HT-29 (cell line): ENCODE results near the gene NEDD8. TPM values are rescaled to one million over a fixed set of nuclear protein-coding genes. Genes with fewer than 3 reads are reported as not detected.
A peak's percentile ranks its signal among the peaks of the same experiment; 100 is the strongest.
"Not testable (repeated sequence)": the region's sequence is repeated elsewhere in the genome, so short reads cannot be mapped to it uniquely, and the experiment has no call there.

Experiments used
- DNase-seq: peaks from one replicate; pipeline ENCODE4 v3.0.0-alpha.2; 2015; ENCODE audit warnings: low spot score
- total RNA-seq: library from RNA; depleted of rRNA; stranded (reverse); fragments of >200 nt; shearing (Covaris generic); gene quantifications from 2 replicates; pipeline ENCODE4 v1.2.3, GENCODE V29; 2014

The NEDD8 gene
- total RNA-seq, 1 experiment from 2014 or later = 104 TPM

GRCh38 chr14:24249230-24250021 is 17.3 kb upstream of the NEDD8 start:
- no peak for DNase-seq

DNA sequence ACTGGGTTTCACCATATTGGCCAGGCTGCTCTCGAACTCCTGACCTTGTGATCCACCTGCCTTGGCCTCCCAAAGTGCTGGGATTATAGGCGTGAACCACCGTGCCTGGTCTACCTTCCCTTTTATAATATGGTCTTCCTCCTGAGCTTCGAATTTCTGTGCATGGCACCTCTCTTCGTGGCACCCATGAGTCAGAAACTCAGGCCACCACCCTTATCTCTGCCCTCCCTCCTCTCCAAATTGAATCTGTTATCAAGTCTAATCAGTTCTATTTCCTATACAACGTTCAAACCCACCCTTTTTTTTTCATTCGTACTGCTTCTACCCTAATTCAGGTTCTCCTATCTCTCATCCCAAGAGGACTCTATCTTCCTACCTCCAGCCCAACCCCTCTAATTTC is 15.3 kb upstream of the NEDD8 start:
- DNase-seq = no peak

DNA sequence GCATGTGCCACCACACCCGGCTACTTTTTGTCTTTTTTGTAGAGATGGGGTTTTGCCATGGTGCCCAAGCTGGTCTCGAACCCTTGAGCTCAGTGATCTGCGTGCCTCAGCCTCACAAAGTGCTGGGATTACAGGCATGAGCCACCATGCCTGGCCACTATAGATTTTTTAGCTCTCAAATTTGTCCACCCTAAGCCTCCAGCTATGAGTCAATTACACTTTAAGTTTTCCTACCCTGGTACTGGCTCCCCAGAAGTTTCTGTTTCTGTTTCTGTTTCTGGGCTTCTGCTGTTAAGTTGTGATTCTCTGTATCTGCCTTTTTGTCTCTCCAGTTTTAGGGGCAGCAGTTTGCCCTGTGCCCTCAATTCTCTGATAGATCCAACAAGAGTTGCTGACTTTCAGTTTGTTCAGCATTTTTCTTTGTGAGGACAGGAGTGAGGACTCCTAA is 14.6 kb upstream of the NEDD8 start:
- DNase-seq = no peak

- DNase-seq = not testable (repeated sequence)
These were observed 13.2 kb upstream of the NEDD8 start for GRCh38 chr14:24245350-24245749.

DNA sequence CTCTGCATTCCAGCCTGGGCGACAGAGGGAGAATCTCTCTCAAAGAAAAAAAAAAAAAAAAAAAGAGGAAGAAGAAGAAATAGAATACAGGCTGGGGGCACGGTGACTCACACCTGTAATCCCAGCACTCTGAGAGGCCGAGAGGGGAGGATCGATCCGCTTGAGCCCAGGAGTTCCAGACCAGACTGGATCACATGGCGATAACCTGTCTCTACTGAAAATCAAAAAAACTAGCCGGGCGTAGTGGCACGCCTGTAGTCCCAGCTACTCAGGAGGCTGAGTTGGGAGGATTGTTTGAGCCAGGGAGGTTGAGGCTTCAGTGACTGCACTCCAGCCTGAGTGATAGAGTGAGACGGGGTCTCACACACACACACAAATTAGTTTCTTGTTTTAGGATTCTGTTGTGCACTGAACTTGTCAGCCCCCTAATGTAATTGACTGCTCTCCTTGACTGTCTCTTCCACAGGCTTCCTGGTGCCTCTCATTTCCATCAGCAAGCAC is 11.2 kb upstream of the NEDD8 start:
- no peak for DNase-seq

DNA sequence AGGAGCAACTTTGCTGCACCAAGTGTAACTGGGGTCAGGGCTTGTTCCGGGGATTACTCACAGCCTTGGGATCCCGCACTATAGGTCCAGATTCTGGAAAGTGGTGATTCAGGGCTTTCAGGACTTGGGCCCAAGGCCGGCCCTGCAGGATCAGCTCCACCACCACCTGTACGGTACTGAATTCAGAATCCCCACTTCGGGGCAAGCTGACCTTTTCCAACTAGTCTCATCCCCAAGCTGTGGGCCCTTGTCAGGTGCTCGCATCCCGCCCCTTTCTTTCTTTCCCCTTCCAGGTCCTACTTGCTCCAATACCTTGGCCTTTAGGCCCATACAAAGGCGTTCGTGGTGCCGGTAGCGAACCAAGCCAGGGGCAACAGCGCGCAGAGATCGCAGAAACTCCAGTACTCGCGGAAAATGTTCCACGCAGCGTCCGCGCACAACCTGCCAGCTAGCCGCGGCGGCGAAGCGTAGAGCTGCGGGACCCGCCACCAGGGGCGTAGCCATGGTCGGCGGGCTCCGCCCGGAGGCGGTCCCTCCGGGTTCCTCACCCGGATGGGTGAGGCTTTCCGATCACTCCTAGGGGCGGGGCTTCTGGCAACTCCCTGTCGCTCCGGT is 9.8 kb upstream of the NEDD8 start:
- peak; percentile 85 for DNase-seq

GRCh38 chr14:24240110-24240918 is 8.1 kb upstream of the NEDD8 start:
- no peak for DNase-seq

- DNase-seq = no peak
These were observed 6.4 kb upstream of the NEDD8 start for GRCh38 chr14:24238527-24239037.

DNA sequence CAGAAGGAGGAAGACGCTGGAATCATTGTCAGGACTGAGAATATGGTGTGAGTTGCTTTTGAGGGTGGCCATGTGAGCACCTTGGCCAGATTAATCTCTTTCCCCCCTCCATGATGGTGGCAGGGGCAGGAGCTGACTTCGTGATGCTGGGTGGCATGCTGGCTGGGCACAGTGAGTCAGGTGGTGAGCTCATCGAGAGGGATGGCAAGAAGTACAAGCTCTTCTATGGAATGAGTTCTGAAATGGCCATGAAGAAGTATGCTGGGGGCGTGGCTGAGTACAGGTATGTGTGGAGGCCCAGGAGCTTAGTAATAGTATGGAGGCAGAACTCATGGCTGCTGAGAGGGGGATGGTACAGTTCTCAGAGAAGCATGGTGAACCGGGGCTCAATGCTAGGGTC is 6.0 kb upstream of the NEDD8 start:
- no peak for DNase-seq

DNA sequence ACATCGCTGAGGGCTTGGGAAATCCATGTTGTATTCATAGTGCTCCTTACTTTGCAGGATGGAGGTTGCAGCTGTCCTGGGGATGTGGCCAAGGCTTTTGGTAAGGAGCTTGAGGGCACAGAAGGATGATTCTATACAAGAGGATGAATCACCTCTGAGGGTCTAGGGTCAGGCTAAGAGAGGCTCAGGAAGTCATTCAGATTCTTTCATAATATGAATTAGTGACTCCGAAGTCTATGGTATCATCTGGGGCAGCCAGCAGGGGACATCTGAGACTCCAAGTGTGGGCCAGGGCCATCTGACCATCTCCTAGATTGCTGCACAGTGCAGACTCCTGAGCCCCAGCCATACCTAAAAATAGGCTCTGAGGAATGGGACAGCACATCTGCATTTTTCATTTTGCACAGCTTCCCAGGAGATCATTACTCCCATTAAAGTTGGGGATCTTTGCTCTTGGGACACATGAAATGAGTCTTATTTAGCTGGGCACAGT is 5.3 kb upstream of the NEDD8 start:
- no peak for DNase-seq

GRCh38 chr14:24236689-24237462 is 4.7 kb upstream of the NEDD8 start:
- DNase-seq = no peak

- DNase-seq = no peak
These were observed 3.9 kb upstream of the NEDD8 start for GRCh38 chr14:24235804-24236688.

DNA sequence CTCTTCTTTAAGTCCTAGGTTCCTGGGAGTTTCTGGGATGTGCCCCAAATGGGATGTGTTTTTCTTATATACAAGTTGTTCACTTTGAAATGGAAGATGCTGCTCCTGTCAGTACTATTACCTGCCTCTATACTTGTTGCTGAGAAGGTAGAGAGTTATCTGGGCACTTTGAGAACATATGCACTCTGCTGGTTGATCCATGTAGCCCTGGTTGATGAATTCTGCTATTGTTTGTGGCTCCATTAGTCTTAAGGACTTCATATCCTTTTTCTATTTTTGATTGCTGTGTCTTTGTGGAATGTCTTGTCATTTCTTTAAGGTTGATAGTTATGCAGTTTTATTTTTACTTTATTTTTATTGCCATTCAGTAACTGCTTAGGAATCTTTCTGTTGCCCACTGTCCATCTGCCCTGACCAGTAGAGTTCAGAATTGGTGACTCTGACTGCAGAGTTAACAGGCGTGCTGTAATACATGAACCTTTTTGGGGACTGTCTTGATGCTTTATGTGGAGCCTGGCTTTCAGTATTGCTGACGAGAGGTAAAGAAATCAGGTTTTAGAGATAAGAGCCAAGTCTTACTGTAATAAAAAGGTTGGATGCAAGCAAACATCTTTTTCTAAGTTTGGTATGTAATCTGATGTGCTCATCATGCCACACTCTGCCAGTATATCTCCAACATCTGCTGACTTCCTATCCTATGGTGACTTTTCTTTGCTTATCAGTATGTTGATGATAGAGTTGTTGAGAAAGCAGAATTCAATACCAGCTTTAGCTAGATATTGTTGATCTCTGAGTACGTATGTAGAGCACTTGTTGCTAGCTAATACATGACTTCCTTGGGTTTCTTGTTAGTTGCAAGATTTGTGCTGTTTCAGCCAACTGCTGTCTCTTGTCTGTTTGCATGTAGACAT is 2.2 kb upstream of the NEDD8 start:
- DNase-seq = no peak

GRCh38 chr14:24233538-24233866 is 1.3 kb upstream of the NEDD8 start:
- no peak for DNase-seq

- DNase-seq = no peak
These were observed 724 bp upstream of the NEDD8 start, which contains the start of gene GMPR2 for GRCh38 chr14:24232645-24233537. GMPR2 (plus strand) TSS chr14:24232929; CDS start chr14:24233254, 325 bp downstream.

- DNase-seq = peak; percentile 36
These were observed 675 bp downstream of the NEDD8 start for GRCh38 chr14:24231263-24232120.

DNA sequence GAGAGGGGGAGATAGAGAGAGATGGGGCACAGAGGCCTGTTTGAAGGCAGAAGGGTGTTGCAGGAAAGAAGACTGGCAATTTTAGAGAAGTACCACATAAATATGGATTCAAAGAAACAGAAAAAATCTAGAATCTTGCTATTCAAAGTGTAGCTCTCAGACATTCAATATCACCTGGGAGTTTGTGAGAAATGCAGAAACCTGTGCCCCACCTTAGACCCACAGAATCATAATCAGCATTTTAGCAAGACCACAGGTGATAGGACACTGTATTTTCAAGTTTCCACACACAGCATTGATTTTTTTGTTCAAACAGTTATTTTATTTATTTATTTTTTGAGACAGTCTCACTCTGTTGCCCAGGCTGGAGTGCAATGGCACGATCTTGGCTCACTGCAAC is 3.3 kb downstream of the NEDD8 start:
- no peak for DNase-seq
